ENCODE results near the gene CRY1. TPM values are rescaled to one million over a fixed set of nuclear protein-coding genes. Genes with fewer than 3 reads are reported as not detected.

The CRY1 gene
- total and polyA plus RNA-seq, 4 experiments from 2014 or later = 27.6 to 37.3 (median 31.7) TPM

GRCh38 chr12:107101651-107102050, 8.3 kb upstream of the CRY1 start:
- CTCF ChIA-PET (ENCODE audit: partially characterized antibody) = interaction anchor here (11.5 kb wide), 1 partner anchor 11 kb away, joined by 153 read pairs; the partner anchor contains the start of gene CRY1

GRCh38 chr12:107099917-107100316, 6.6 kb upstream of the CRY1 start:
- no peak for DNase-seq
- Histone ChIP-seq H3K4me1 (ENCODE audit: insufficient read depth, low read length) (no peaks in the 10 kb centered on the region), H3K4me3 (ENCODE audit: low read length in 2 of 2) (no peak overlapping the region), H3K27me3 (ENCODE audit: insufficient read depth, low read length) (no peaks in the 10 kb centered on the region), H3K36me3 (ENCODE audit: insufficient read depth, low read length) (no peaks in the 10 kb centered on the region), H3K27ac (ENCODE audit: low read depth, low read length) (no peak overlapping the region), H3K9me3 (ENCODE audit: control insufficient read depth in 1 of 2, low read length in 2 of 2) (no peaks in the 10 kb centered on the region)
- H3K9me3 Mint-ChIP-seq = no peaks in the 10 kb centered on the region
- POLR2A ChIA-PET (ENCODE audit: partially characterized antibody) = no interaction called here
- no peak overlapping the region for H3K27ac Mint-ChIP-seq
- peaks cover 2 to 3% of the 10 kb centered on the region in 2 donors for H3K27me3 Mint-ChIP-seq
- no peak overlapping the region for H3K4me3 Mint-ChIP-seq
- H3K36me3 Mint-ChIP-seq = no peaks in the 10 kb centered on the region
- peaks cover 0 to under 1% (median 0%) of the 10 kb centered on the region in 4 donors for H3K4me1 Mint-ChIP-seq
- intact Hi-C loops (cut with micrococcal nuclease) = loop anchor here (10.0 kb wide), 3 partner anchors 255 to 1415 kb away; partner anchors contain the start of genes CKAP4 and FICD
- CTCF ChIA-PET (ENCODE audit: partially characterized antibody) = interaction anchor here (0.9 to 11.5 kb wide), 4 partner anchors 8 to 715 kb away, joined by 3 to 153 read pairs (median 4); partner anchors contain the start of gene CRY1

More at GRCh38 chr12:107101651-107102050, 8.3 kb upstream of the CRY1 start:
- Mint-ChIP-seq H3K27ac (no peak overlapping the region), H3K4me3 (no peak overlapping the region), H3K27me3 (peaks cover 2% of the 10 kb centered on the region in 2 donors), H3K36me3 (no peaks in the 10 kb centered on the region), H3K9me3 (no peaks in the 10 kb centered on the region), H3K4me1 (peaks cover 0 to 3% (median 0%) of the 10 kb centered on the region in 4 donors)
- POLR2A ChIA-PET (ENCODE audit: partially characterized antibody) = no interaction called here
- Histone ChIP-seq H3K9me3 (ENCODE audit: control insufficient read depth in 1 of 2, low read length in 2 of 2) (no peaks in the 10 kb centered on the region), H3K27ac (ENCODE audit: low read depth, low read length) (no peak overlapping the region), H3K27me3 (ENCODE audit: insufficient read depth, low read length) (no peaks in the 10 kb centered on the region), H3K36me3 (ENCODE audit: insufficient read depth, low read length) (no peaks in the 10 kb centered on the region), H3K4me3 (ENCODE audit: low read length in 2 of 2) (no peak overlapping the region), H3K4me1 (ENCODE audit: insufficient read depth, low read length) (no peaks in the 10 kb centered on the region)
- no peak for DNase-seq
- intact Hi-C loops (cut with micrococcal nuclease) = loop anchor here (10.0 kb wide), 1 partner anchor 257 kb away; no protein-coding TSS in a partner anchor

DNA sequence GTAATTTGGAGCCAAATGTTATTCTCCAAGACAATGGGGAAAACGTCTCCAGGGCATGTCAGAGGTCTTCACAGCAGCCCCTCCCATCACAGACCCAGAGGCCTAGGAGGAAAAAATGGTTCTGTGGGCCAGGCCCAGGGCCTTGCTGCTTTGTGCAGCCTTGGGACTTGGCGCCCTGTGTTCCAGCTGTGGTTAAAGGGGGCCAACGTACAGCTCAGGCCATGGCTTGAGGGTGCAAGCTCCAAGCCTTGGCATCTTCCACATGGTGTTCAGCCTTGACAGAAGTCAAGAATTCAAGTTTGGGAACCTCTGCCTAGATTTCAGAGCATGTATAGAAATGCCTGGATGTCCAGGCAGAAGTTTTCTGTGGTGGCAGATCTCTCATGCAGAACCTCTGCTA, 3.2 kb upstream of the CRY1 start:
- no peak for DNase-seq
- H3K9me3 Mint-ChIP-seq = peaks cover 0 to 3% (median 0%) of the 10 kb centered on the region in 8 donors
- Histone ChIP-seq H3K36me3 (ENCODE audit: insufficient read depth, low read length) (no peaks in the 10 kb centered on the region), H3K9me3 (ENCODE audit: control insufficient read depth in 1 of 2, low read length in 2 of 2) (no peaks in the 10 kb centered on the region), H3K4me3 (ENCODE audit: low read length in 2 of 2) (no peak overlapping the region), H3K27ac (ENCODE audit: low read depth, low read length) (no peak overlapping the region), H3K27me3 (ENCODE audit: insufficient read depth, low read length) (no peaks in the 10 kb centered on the region), H3K4me1 (ENCODE audit: insufficient read depth, low read length) (peaks cover 19% of the 10 kb centered on the region)
- ChIA-PET CTCF (ENCODE audit: partially characterized antibody) (no interaction called here), POLR2A (ENCODE audit: partially characterized antibody) (no interaction called here)
- H3K36me3 Mint-ChIP-seq = peaks cover 0 to 5% of the 10 kb centered on the region in 2 donors
- H3K4me1 Mint-ChIP-seq = peaks cover 0 to 15% (median 9%) of the 10 kb centered on the region in 4 donors
- H3K4me3 Mint-ChIP-seq = no peak overlapping the region
- no peak overlapping the region for H3K27ac Mint-ChIP-seq
- intact Hi-C loops (cut with micrococcal nuclease) = loop anchor here (10.0 kb wide), 2 partner anchors 852 to 1418 kb away; partner anchors contain the start of genes CKAP4 and FICD
- H3K27me3 Mint-ChIP-seq = peaks cover 2 to 5% of the 10 kb centered on the region in 2 donors

- peaks cover 0 to 4% of the 10 kb centered on the region in 2 donors for H3K27me3 Mint-ChIP-seq
- Histone ChIP-seq H3K27ac (ENCODE audit: low read depth, low read length) (peak overlapping the region; percentile 99), H3K9me3 (ENCODE audit: control insufficient read depth in 1 of 2, low read length in 2 of 2) (no peaks in the 10 kb centered on the region), H3K4me3 (ENCODE audit: low read length in 2 of 2) (peak overlapping the region; percentile 94 to 98), H3K27me3 (ENCODE audit: insufficient read depth, low read length) (no peaks in the 10 kb centered on the region), H3K4me1 (ENCODE audit: insufficient read depth, low read length) (peaks cover 24% of the 10 kb centered on the region), H3K36me3 (ENCODE audit: insufficient read depth, low read length) (no peaks in the 10 kb centered on the region)
- H3K36me3 Mint-ChIP-seq = peaks cover 0 to 5% of the 10 kb centered on the region in 2 donors
- DNase-seq = no peak
- CTCF ChIA-PET (ENCODE audit: partially characterized antibody) = interaction anchor here (0.7 to 8.1 kb wide), 3 partner anchors 9 to 138 kb away, joined by 3 to 153 read pairs (median 4); partner anchors contain the start of gene TMEM263
- peaks cover 0 to 3% (median 0%) of the 10 kb centered on the region in 8 donors for H3K9me3 Mint-ChIP-seq
- intact Hi-C loops (cut with micrococcal nuclease) = loop anchor here (5.0 to 10.0 kb wide), 4 partner anchors 278 to 1421 kb away; partner anchors contain the start of genes CKAP4, FICD and PWP1
- H3K4me3 Mint-ChIP-seq = no peak overlapping the region
- peaks cover 0 to 15% (median 9%) of the 10 kb centered on the region in 4 donors for H3K4me1 Mint-ChIP-seq
- H3K27ac Mint-ChIP-seq = no peak overlapping the region
- POLR2A ChIA-PET (ENCODE audit: partially characterized antibody) = interaction anchor here (0.6 to 3.4 kb wide), 9 partner anchors 12 to 792 kb away, joined by 3 to 40 read pairs (median 3); partner anchors contain the start of gene TMEM263
Measured at GRCh38 chr12:107094183-107094448, 767 bp upstream of the CRY1 start.

GRCh38 chr12:107092669-107093416, 506 bp downstream of the CRY1 start:
- Mint-ChIP-seq H3K27me3 (peaks cover 0 to 4% of the 10 kb centered on the region in 2 donors), H3K27ac (no peak overlapping the region), H3K4me1 (peaks cover 5 to 24% (median 13%) of the 10 kb centered on the region in 4 donors), H3K4me3 (no peak overlapping the region), H3K9me3 (peaks cover 0 to 3% (median 0%) of the 10 kb centered on the region in 8 donors), H3K36me3 (peaks cover 8 to 9% of the 10 kb centered on the region in 2 donors)
- peak overlapping the region; percentile 94 to 98 for H3K4me3 ChIP-seq (ENCODE audit: low read length in 2 of 2)
- peaks cover 30% of the 10 kb centered on the region for H3K4me1 ChIP-seq (ENCODE audit: insufficient read depth, low read length)
- H3K36me3 ChIP-seq (ENCODE audit: insufficient read depth, low read length) = no peaks in the 10 kb centered on the region
- peak; percentile 64 to 89 (median 72) for DNase-seq
- no peaks in the 10 kb centered on the region for H3K27me3 ChIP-seq (ENCODE audit: insufficient read depth, low read length)
- ChIA-PET POLR2A (ENCODE audit: partially characterized antibody) (interaction anchor here (0.6 to 3.4 kb wide), 11 partner anchors 13 to 1468 kb away, joined by 3 to 40 read pairs (median 3); partner anchors contain the start of genes SART3 and TMEM263), CTCF (ENCODE audit: partially characterized antibody) (interaction anchor here (0.7 to 8.1 kb wide), 10 partner anchors 10 to 1961 kb away, joined by 3 to 153 read pairs (median 4); partner anchors contain the start of gene MTERF2)
- peak overlapping the region; percentile 99 for H3K27ac ChIP-seq (ENCODE audit: low read depth, low read length)
- H3K9me3 ChIP-seq (ENCODE audit: control insufficient read depth in 1 of 2, low read length in 2 of 2) = no peaks in the 10 kb centered on the region
- intact Hi-C loops (cut with micrococcal nuclease) = loop anchor here (1.0 to 10.0 kb wide), 14 partner anchors 11 to 1422 kb away; partner anchors contain the start of genes CKAP4, FICD, PRDM4 and PWP1

GRCh38 chr12:107091989-107092641, 1.2 kb downstream of the CRY1 start:
- intact Hi-C loops (cut with micrococcal nuclease) = loop anchor here (1.0 to 10.0 kb wide), 8 partner anchors 12 to 1423 kb away; partner anchors contain the start of genes CKAP4, FICD, PWP1 and TCP11L2
- Histone ChIP-seq H3K27me3 (ENCODE audit: insufficient read depth, low read length) (no peaks in the 10 kb centered on the region), H3K4me1 (ENCODE audit: insufficient read depth, low read length) (peaks cover 30% of the 10 kb centered on the region), H3K36me3 (ENCODE audit: insufficient read depth, low read length) (no peaks in the 10 kb centered on the region), H3K9me3 (ENCODE audit: control insufficient read depth in 1 of 2, low read length in 2 of 2) (no peaks in the 10 kb centered on the region), H3K4me3 (ENCODE audit: low read length in 2 of 2) (peak overlapping the region; percentile 94 to 98), H3K27ac (ENCODE audit: low read depth, low read length) (peak overlapping the region; percentile 99)
- ChIA-PET CTCF (ENCODE audit: partially characterized antibody) (interaction anchor here (0.6 to 8.1 kb wide), 12 partner anchors 11 to 1962 kb away, joined by 3 to 153 read pairs (median 5); partner anchors contain the start of genes MTERF2 and TMEM263), POLR2A (ENCODE audit: partially characterized antibody) (interaction anchor here (0.8 to 3.4 kb wide), 5 partner anchors 14 to 229 kb away, joined by 4 to 40 read pairs (median 17); partner anchors contain the start of gene TMEM263)
- Mint-ChIP-seq H3K4me1 (peaks cover 5 to 28% (median 16%) of the 10 kb centered on the region in 4 donors), H3K27me3 (peaks cover 0 to 4% of the 10 kb centered on the region in 2 donors), H3K4me3 (no peak overlapping the region), H3K36me3 (peaks cover 11 to 13% of the 10 kb centered on the region in 2 donors), H3K27ac (no peak overlapping the region), H3K9me3 (peaks cover 0 to 3% (median 0%) of the 10 kb centered on the region in 8 donors)
- peak; percentile 61 to 74 (median 63) for DNase-seq
